Glutamatergic neuron (in vitro differentiated cells): ENCODE data around the gene BMP6. TPM values are rescaled to one million over a fixed set of nuclear protein-coding genes. Genes with fewer than 3 reads are reported as not detected.

ENCODE experiments used
- DNase-seq: peaks from one replicate; pipeline ENCODE4 v3.0.0; 2022
- H3K27ac Mint-ChIP-seq: one replicate; pipeline ENCODE4 v1.8.0; 2020; ENCODE audit warnings: mild to moderate bottlenecking, mixed read lengths, inconsistent platforms; ENCODE audit not compliant: unreplicated experiment
- H3K27me3 Mint-ChIP-seq: one replicate; pipeline ENCODE4 v1.8.0; 2020; ENCODE audit warnings: mild to moderate bottlenecking, moderate library complexity, mixed read lengths, inconsistent platforms; ENCODE audit not compliant: unreplicated experiment
- H3K36me3 Mint-ChIP-seq: one replicate; pipeline ENCODE4 v1.8.0; 2020; ENCODE audit warnings: mild to moderate bottlenecking, mixed read lengths, inconsistent platforms; ENCODE audit not compliant: unreplicated experiment
- H3K4me1 Mint-ChIP-seq: one replicate; pipeline ENCODE4 v1.8.0; 2020; ENCODE audit warnings: mild to moderate bottlenecking, low read depth, mixed read lengths, inconsistent platforms; ENCODE audit not compliant: unreplicated experiment
- H3K4me3 Mint-ChIP-seq: one replicate; pipeline ENCODE4 v1.8.0; 2020; ENCODE audit warnings: mild to moderate bottlenecking, mixed read lengths, inconsistent platforms; ENCODE audit not compliant: unreplicated experiment
- H3K9me3 Mint-ChIP-seq: one replicate; pipeline ENCODE4 v1.8.0; 2020; ENCODE audit warnings: mild to moderate bottlenecking, moderate library complexity, mixed read lengths, inconsistent platforms; ENCODE audit not compliant: unreplicated experiment
- total RNA-seq: library from RNA; stranded (reverse); fragmentation: NEBNext Ultra II Directional; extraction: Animal tissue kit (Norgen Biotek cat#: 25700); gene quantifications from one replicate; pipeline ENCODE4 v1.2.1, GENCODE V29; 2021; ENCODE audit not compliant: unreplicated experiment
- TF ChIP-seq, protein P1 (sequence below): fragments of 200-600 bp; sonication (generic); IDR thresholded peaks from one replicate; pipeline ENCODE4 v1.5.0; 2021; ENCODE audit not compliant: partially characterized antibody, unreplicated experiment

The BMP6 gene
- total RNA-seq, 1 donor from 2014 or later, result 0.25 TPM

DNA sequence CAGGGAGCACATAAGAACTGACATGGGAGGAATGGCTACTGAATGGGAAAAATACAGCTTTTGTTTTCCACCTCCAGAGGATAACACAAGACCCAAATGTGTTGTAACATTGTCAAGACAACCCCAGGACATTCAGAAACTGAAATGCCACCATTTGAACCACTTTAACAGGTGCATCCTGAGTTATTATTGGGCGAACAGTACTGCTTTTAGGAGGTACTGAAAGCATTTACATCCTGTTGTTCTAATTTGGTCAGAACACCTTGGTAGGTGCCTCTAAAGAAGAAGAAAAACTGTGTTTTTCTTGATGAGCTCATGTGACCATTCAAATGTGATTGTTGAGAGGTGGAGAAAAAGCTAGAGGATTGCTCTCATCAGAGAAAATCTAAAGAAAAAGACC is 191.1 kb downstream of the BMP6 start:
- Mint-ChIP-seq H3K4me3 (no peak overlapping the region), H3K9me3 (no peaks in the 10 kb centered on the region), H3K36me3 (no peaks in the 10 kb centered on the region), H3K27me3 (no peaks in the 10 kb centered on the region), H3K4me1 (no peaks in the 10 kb centered on the region), H3K27ac (no peak overlapping the region)
- TF ChIP-seq, protein P1, sequence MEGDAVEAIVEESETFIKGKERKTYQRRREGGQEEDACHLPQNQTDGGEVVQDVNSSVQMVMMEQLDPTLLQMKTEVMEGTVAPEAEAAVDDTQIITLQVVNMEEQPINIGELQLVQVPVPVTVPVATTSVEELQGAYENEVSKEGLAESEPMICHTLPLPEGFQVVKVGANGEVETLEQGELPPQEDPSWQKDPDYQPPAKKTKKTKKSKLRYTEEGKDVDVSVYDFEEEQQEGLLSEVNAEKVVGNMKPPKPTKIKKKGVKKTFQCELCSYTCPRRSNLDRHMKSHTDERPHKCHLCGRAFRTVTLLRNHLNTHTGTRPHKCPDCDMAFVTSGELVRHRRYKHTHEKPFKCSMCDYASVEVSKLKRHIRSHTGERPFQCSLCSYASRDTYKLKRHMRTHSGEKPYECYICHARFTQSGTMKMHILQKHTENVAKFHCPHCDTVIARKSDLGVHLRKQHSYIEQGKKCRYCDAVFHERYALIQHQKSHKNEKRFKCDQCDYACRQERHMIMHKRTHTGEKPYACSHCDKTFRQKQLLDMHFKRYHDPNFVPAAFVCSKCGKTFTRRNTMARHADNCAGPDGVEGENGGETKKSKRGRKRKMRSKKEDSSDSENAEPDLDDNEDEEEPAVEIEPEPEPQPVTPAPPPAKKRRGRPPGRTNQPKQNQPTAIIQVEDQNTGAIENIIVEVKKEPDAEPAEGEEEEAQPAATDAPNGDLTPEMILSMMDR, result no peak
- no peak for DNase-seq

DNA sequence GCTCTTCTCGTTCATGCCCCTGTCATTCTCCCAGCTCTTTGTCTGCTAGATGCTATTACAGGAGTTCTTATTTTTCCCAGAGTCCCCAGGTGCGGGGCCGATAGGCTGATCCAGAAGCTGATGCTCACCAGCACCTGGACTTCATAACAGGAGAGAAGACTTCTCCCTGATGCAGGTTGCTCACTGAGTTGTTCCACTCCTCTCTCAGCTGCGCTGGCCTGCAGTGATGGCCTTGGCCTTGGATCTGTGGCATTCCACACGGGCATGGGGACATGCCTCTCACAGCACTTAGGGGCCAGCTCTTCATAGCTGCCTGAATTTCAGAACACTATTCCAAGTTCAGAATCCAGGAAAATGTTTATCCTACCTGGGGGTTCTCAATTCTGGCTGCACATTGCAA is 191.8 kb downstream of the BMP6 start:
- H3K27ac Mint-ChIP-seq, result no peak overlapping the region

DNA sequence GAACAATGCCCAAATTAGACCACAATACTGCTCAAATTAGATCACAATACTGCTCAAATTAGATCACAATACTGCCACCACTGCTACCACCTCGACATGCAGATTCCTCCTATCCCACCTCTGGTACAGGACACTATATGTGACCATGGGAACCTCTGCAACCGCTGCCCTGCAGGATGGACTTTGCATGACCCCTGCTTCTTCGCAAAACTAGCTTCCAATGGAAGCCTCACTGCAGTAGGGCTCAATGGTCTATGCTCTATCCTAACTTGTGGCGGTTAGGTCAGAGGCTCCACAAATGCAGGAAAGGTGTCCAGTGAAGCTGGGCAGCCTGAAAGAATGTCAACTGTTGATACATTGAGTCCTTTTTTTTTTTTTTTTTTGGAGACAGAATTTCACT is 192.5 kb downstream of the BMP6 start:
- TF ChIP-seq, protein P1, result no peak
- Mint-ChIP-seq H3K27me3 (no peaks in the 10 kb centered on the region), H3K36me3 (no peaks in the 10 kb centered on the region), H3K4me3 (no peak overlapping the region), H3K4me1 (no peaks in the 10 kb centered on the region), H3K9me3 (no peaks in the 10 kb centered on the region), H3K27ac (no peak overlapping the region)
- DNase-seq, result no peak

More for the DNA sequence above, 191.8 kb downstream of the BMP6 start:
- H3K4me1 Mint-ChIP-seq, result no peaks in the 10 kb centered on the region
- H3K36me3 Mint-ChIP-seq, result no peaks in the 10 kb centered on the region
- no peaks in the 10 kb centered on the region for H3K9me3 Mint-ChIP-seq
- no peaks in the 10 kb centered on the region for H3K27me3 Mint-ChIP-seq
- TF ChIP-seq, protein P1, result no peak
- DNase-seq, result no peak
- no peak overlapping the region for H3K4me3 Mint-ChIP-seq

DNA sequence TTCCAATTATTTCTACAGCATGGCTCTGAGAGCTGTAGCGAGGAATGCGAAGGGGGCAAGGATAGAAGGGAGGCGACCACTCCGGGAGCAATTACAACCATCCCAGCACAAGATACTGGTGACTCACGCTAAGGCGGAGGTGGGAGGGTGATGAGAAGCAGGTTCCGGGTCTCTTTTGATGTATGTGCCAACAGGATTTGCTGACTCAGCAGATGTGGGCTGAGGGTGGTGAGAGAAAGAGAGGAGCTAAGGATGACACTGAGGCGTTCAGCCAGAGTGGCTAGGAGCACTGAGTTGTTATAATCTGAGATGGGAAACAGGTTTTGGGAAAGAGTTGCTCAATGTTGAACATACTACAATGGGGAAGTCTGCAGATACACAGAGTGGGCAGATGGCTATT is 194.0 kb downstream of the BMP6 start:
- TF ChIP-seq, protein P1, result no peak
- no peak for DNase-seq
- Mint-ChIP-seq H3K4me3 (no peak overlapping the region), H3K27me3 (no peaks in the 10 kb centered on the region), H3K27ac (no peak overlapping the region), H3K36me3 (no peaks in the 10 kb centered on the region), H3K9me3 (no peaks in the 10 kb centered on the region), H3K4me1 (no peaks in the 10 kb centered on the region)

DNA sequence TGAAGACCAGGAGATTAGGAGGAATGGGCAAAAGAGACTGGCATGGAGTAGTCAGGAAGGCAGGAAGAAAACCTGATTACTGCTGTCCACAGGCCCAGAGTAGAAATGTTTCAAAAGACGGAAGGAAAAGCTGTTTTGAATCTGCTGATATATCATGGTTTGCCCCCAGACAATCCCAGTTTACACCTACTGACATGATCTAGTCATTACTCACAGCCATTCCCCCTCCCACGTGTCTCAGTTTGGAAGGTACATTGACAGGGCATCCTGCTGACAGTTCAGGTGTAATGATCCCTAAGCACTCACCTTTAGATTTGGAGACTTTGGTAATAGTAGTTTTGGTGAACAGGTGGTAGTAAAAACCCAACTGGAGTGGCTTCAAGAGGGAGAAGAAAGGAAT is 194.5 kb downstream of the BMP6 start:
- Mint-ChIP-seq H3K4me3 (no peak overlapping the region), H3K9me3 (no peaks in the 10 kb centered on the region), H3K4me1 (no peaks in the 10 kb centered on the region), H3K27ac (no peak overlapping the region), H3K27me3 (no peaks in the 10 kb centered on the region), H3K36me3 (no peaks in the 10 kb centered on the region)
- TF ChIP-seq, protein P1, result no peak
- DNase-seq, result no peak
